ENCODE results near the gene KCTD14.

The KCTD14 gene

GRCh38 chr11:78036313-78036712, 13.2 kb upstream of the KCTD14 start:
- Histone ChIP-seq H3K79me2 (ENCODE audit: control insufficient read depth, insufficient read depth, low read length) (no peaks in the 10 kb centered on the region), H3K18ac (ENCODE audit: low read length) (no peak overlapping the region)
- no peak for DNase-seq

DNA sequence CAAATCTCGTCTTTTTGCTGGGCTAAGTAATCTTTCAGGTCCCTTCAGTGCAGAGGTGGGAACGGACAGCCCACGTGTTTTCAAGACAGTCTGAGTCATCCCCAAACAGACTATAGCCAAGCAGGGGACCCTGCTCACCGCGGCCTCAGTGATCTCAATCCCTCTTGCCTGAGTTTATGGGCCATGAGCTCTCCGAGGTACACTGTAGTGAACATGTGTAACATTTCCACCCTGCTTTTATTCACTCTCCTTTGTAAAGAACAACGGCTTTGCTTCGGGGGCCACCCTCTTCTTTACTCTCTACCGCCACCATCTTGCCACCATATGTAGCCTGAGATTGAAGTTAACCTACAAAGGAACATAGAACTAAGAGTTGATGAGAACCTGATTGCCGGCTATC, 11.5 kb upstream of the KCTD14 start:
- Histone ChIP-seq H3K18ac (ENCODE audit: low read length) (no peak overlapping the region), H2BK5ac (ENCODE audit: low read length) (no peak overlapping the region), H3K79me1 (ENCODE audit: low read length) (no peaks in the 10 kb centered on the region), H3K27me3 (ENCODE audit: insufficient read depth, low read length, poor library complexity) (no peaks in the 10 kb centered on the region), H2BK15ac (replicated peaks; ENCODE audit: low read depth) (no peak overlapping the region), H3K4me1 (ENCODE audit: control insufficient read depth, low read depth, low read length) (no peaks in the 10 kb centered on the region), H3K4ac (ENCODE audit: low read depth, low read length) (no peak overlapping the region), H2AK5ac (ENCODE audit: low read length) (no peak overlapping the region), H3K79me2 (ENCODE audit: control insufficient read depth, insufficient read depth, low read length) (no peaks in the 10 kb centered on the region), H4K8ac (ENCODE audit: low read depth, low read length) (no peak overlapping the region), H3K4me3 (ENCODE audit: low read length) (no peak overlapping the region), H3K9ac (ENCODE audit: low read length) (no peak overlapping the region), H4K5ac (ENCODE audit: low read length) (no peak overlapping the region), H3K36me3 (ENCODE audit: control insufficient read depth, insufficient read depth, low read length) (no peaks in the 10 kb centered on the region), H2BK120ac (ENCODE audit: low read depth, low read length) (no peak overlapping the region), H3K4me2 (ENCODE audit: low read length) (no peak overlapping the region), H3K23ac (ENCODE audit: low read length) (no peak overlapping the region), H3K27ac (ENCODE audit: low read depth, low read length) (no peak overlapping the region), H3K56ac (ENCODE audit: low read length) (no peak overlapping the region)
- DNase-seq = no peak
- no CpG with 5 or more reads among the region's 10 CpGs for WGBS (ENCODE audit: extremely low coverage, insufficient coverage, low lambda C conversion rate)

More at GRCh38 chr11:78036313-78036712, 13.2 kb upstream of the KCTD14 start:
- H2BK5ac ChIP-seq (ENCODE audit: low read length) = no peak overlapping the region
- WGBS (ENCODE audit: extremely low coverage, insufficient coverage, low lambda C conversion rate) = no CpG with 5 or more reads among the region's 3 CpGs
- no peak overlapping the region for H2BK120ac ChIP-seq (ENCODE audit: low read depth, low read length)
- no peak overlapping the region for H3K4me2 ChIP-seq (ENCODE audit: low read length)
- peak overlapping the region; percentile 15 for H3K56ac ChIP-seq (ENCODE audit: low read length)
- no peak overlapping the region for H3K27ac ChIP-seq (ENCODE audit: low read depth, low read length)
- H3K36me3 ChIP-seq (ENCODE audit: control insufficient read depth, insufficient read depth, low read length) = no peaks in the 10 kb centered on the region
- H3K27me3 ChIP-seq (ENCODE audit: insufficient read depth, low read length, poor library complexity) = no peaks in the 10 kb centered on the region
- no peak overlapping the region for H3K4me3 ChIP-seq (ENCODE audit: low read length)
- H2AK5ac ChIP-seq (ENCODE audit: low read length) = no peak overlapping the region
- no peak overlapping the region for H4K8ac ChIP-seq (ENCODE audit: low read depth, low read length)
- no peak overlapping the region for H4K5ac ChIP-seq (ENCODE audit: low read length)
- H3K23ac ChIP-seq (ENCODE audit: low read length) = no peak overlapping the region
- H3K9ac ChIP-seq (ENCODE audit: low read length) = no peak overlapping the region
- no peaks in the 10 kb centered on the region for H3K4me1 ChIP-seq (ENCODE audit: control insufficient read depth, low read depth, low read length)
- H3K4ac ChIP-seq (ENCODE audit: low read depth, low read length) = no peak overlapping the region
- no peaks in the 10 kb centered on the region for H3K79me1 ChIP-seq (ENCODE audit: low read length)
- H2BK15ac ChIP-seq (replicated peaks; ENCODE audit: low read depth) = no peak overlapping the region

GRCh38 chr11:78033040-78033439, 10.0 kb upstream of the KCTD14 start:
- Histone ChIP-seq H2BK5ac (ENCODE audit: low read length) (no peak overlapping the region), H3K18ac (ENCODE audit: low read length) (no peak overlapping the region), H3K4me1 (ENCODE audit: control insufficient read depth, low read depth, low read length) (no peaks in the 10 kb centered on the region), H4K8ac (ENCODE audit: low read depth, low read length) (no peak overlapping the region), H3K56ac (ENCODE audit: low read length) (no peak overlapping the region), H3K27ac (ENCODE audit: low read depth, low read length) (no peak overlapping the region), H3K23ac (ENCODE audit: low read length) (no peak overlapping the region), H3K4ac (ENCODE audit: low read depth, low read length) (no peak overlapping the region), H3K79me2 (ENCODE audit: control insufficient read depth, insufficient read depth, low read length) (no peaks in the 10 kb centered on the region), H4K5ac (ENCODE audit: low read length) (no peak overlapping the region), H3K36me3 (ENCODE audit: control insufficient read depth, insufficient read depth, low read length) (no peaks in the 10 kb centered on the region), H3K27me3 (ENCODE audit: insufficient read depth, low read length, poor library complexity) (no peaks in the 10 kb centered on the region), H3K4me3 (ENCODE audit: low read length) (no peak overlapping the region), H3K4me2 (ENCODE audit: low read length) (no peak overlapping the region), H2BK120ac (ENCODE audit: low read depth, low read length) (no peak overlapping the region), H2AK5ac (ENCODE audit: low read length) (no peak overlapping the region), H3K9ac (ENCODE audit: low read length) (no peak overlapping the region), H2BK15ac (replicated peaks; ENCODE audit: low read depth) (no peak overlapping the region), H3K79me1 (ENCODE audit: low read length) (no peaks in the 10 kb centered on the region)
- WGBS (ENCODE audit: extremely low coverage, insufficient coverage, low lambda C conversion rate) = no CpG with 5 or more reads among the region's 4 CpGs
- DNase-seq = no peak

- Histone ChIP-seq H4K5ac (ENCODE audit: low read length) (no peak overlapping the region), H3K79me1 (ENCODE audit: low read length) (no peaks in the 10 kb centered on the region), H3K18ac (ENCODE audit: low read length) (no peak overlapping the region), H2BK5ac (ENCODE audit: low read length) (no peak overlapping the region), H3K4me1 (ENCODE audit: control insufficient read depth, low read depth, low read length) (no peaks in the 10 kb centered on the region), H3K56ac (ENCODE audit: low read length) (no peak overlapping the region), H3K36me3 (ENCODE audit: control insufficient read depth, insufficient read depth, low read length) (no peaks in the 10 kb centered on the region), H3K4ac (ENCODE audit: low read depth, low read length) (no peak overlapping the region), H3K9ac (ENCODE audit: low read length) (no peak overlapping the region), H2AK5ac (ENCODE audit: low read length) (no peak overlapping the region), H3K79me2 (ENCODE audit: control insufficient read depth, insufficient read depth, low read length) (no peaks in the 10 kb centered on the region), H3K4me2 (ENCODE audit: low read length) (no peak overlapping the region), H3K23ac (ENCODE audit: low read length) (no peak overlapping the region), H3K27ac (ENCODE audit: low read depth, low read length) (no peak overlapping the region), H4K8ac (ENCODE audit: low read depth, low read length) (no peak overlapping the region), H2BK15ac (replicated peaks; ENCODE audit: low read depth) (no peak overlapping the region), H3K4me3 (ENCODE audit: low read length) (no peak overlapping the region), H3K27me3 (ENCODE audit: insufficient read depth, low read length, poor library complexity) (no peaks in the 10 kb centered on the region), H2BK120ac (ENCODE audit: low read depth, low read length) (no peak overlapping the region)
- no peak for DNase-seq
These were observed 9.0 kb upstream of the KCTD14 start for GRCh38 chr11:78032090-78032489.

GRCh38 chr11:78031629-78032028, 8.6 kb upstream of the KCTD14 start:
- no peaks in the 10 kb centered on the region for H3K36me3 ChIP-seq (ENCODE audit: control insufficient read depth, insufficient read depth, low read length)
- H3K56ac ChIP-seq (ENCODE audit: low read length) = no peak overlapping the region
- no peak overlapping the region for H3K4me2 ChIP-seq (ENCODE audit: low read length)
- no peak overlapping the region for H2AK5ac ChIP-seq (ENCODE audit: low read length)
- H3K79me2 ChIP-seq (ENCODE audit: control insufficient read depth, insufficient read depth, low read length) = no peaks in the 10 kb centered on the region
- H3K27ac ChIP-seq (ENCODE audit: low read depth, low read length) = no peak overlapping the region
- WGBS (ENCODE audit: extremely low coverage, insufficient coverage, low lambda C conversion rate) = no CpG with 5 or more reads among the region's 3 CpGs
- no peaks in the 10 kb centered on the region for H3K4me1 ChIP-seq (ENCODE audit: control insufficient read depth, low read depth, low read length)
- H3K4ac ChIP-seq (ENCODE audit: low read depth, low read length) = no peak overlapping the region
- no peak overlapping the region for H4K8ac ChIP-seq (ENCODE audit: low read depth, low read length)
- H2BK120ac ChIP-seq (ENCODE audit: low read depth, low read length) = no peak overlapping the region
- no peak overlapping the region for H2BK5ac ChIP-seq (ENCODE audit: low read length)
- no peak overlapping the region for H3K18ac ChIP-seq (ENCODE audit: low read length)
- no peak for DNase-seq
- H3K23ac ChIP-seq (ENCODE audit: low read length) = no peak overlapping the region
- H3K4me3 ChIP-seq (ENCODE audit: low read length) = no peak overlapping the region
- no peak overlapping the region for H3K9ac ChIP-seq (ENCODE audit: low read length)
- no peak overlapping the region for H2BK15ac ChIP-seq (replicated peaks; ENCODE audit: low read depth)
- no peaks in the 10 kb centered on the region for H3K27me3 ChIP-seq (ENCODE audit: insufficient read depth, low read length, poor library complexity)
- no peaks in the 10 kb centered on the region for H3K79me1 ChIP-seq (ENCODE audit: low read length)
- H4K5ac ChIP-seq (ENCODE audit: low read length) = no peak overlapping the region

GRCh38 chr11:78030429-78031325, 7.6 kb upstream of the KCTD14 start:
- no peaks in the 10 kb centered on the region for H3K4me1 ChIP-seq (ENCODE audit: control insufficient read depth, low read depth, low read length)
- WGBS (ENCODE audit: extremely low coverage, insufficient coverage, low lambda C conversion rate) = no CpG with 5 or more reads among the region's 7 CpGs
- no peaks in the 10 kb centered on the region for H3K79me1 ChIP-seq (ENCODE audit: low read length)
- H3K9ac ChIP-seq (ENCODE audit: low read length) = no peak overlapping the region
- no peak overlapping the region for H2AK5ac ChIP-seq (ENCODE audit: low read length)
- H3K27me3 ChIP-seq (ENCODE audit: insufficient read depth, low read length, poor library complexity) = no peaks in the 10 kb centered on the region
- no peak overlapping the region for H4K8ac ChIP-seq (ENCODE audit: low read depth, low read length)
- H4K5ac ChIP-seq (ENCODE audit: low read length) = no peak overlapping the region
- H3K27ac ChIP-seq (ENCODE audit: low read depth, low read length) = no peak overlapping the region
- no peak overlapping the region for H3K4ac ChIP-seq (ENCODE audit: low read depth, low read length)
- no peak overlapping the region for H3K56ac ChIP-seq (ENCODE audit: low read length)
- H3K18ac ChIP-seq (ENCODE audit: low read length) = no peak overlapping the region
- no peaks in the 10 kb centered on the region for H3K79me2 ChIP-seq (ENCODE audit: control insufficient read depth, insufficient read depth, low read length)
- no peak overlapping the region for H3K4me3 ChIP-seq (ENCODE audit: low read length)
- H3K4me2 ChIP-seq (ENCODE audit: low read length) = no peak overlapping the region
- no peak overlapping the region for H2BK5ac ChIP-seq (ENCODE audit: low read length)
- no peak overlapping the region for H2BK120ac ChIP-seq (ENCODE audit: low read depth, low read length)
- no peaks in the 10 kb centered on the region for H3K36me3 ChIP-seq (ENCODE audit: control insufficient read depth, insufficient read depth, low read length)
- H2BK15ac ChIP-seq (replicated peaks; ENCODE audit: low read depth) = no peak overlapping the region
- H3K23ac ChIP-seq (ENCODE audit: low read length) = no peak overlapping the region
- DNase-seq = peak; percentile 66
